IPS-20b (cell line): Measurements from ENCODE around the gene TTC9C.
"Not testable (repeated sequence)": the region's sequence is repeated elsewhere in the genome, so short reads cannot be mapped to it uniquely, and the experiment has no call there.

Source experiments
- H3K27ac ChIP-seq: one replicate; pipeline ENCODE4 v1.5.1; 2013; ENCODE audit warnings: low read length
- H3K27me3 ChIP-seq: 2 replicates; pipeline ENCODE4 v1.6.1; 2013; ENCODE audit warnings: mild to moderate bottlenecking, low read length, inconsistent platforms; ENCODE audit not compliant: insufficient read depth
- H3K36me3 ChIP-seq: 2 replicates; pipeline ENCODE4 v1.6.1; 2013; ENCODE audit warnings: low read depth, mild to moderate bottlenecking, inconsistent platforms, low read length, moderate library complexity; ENCODE audit not compliant: insufficient read depth
- H3K4me1 ChIP-seq: 2 replicates; pipeline ENCODE4 v1.6.1; 2013; ENCODE audit warnings: mild to moderate bottlenecking, control low read depth, inconsistent platforms, low read length, moderate library complexity; ENCODE audit not compliant: insufficient read depth
- H3K4me3 ChIP-seq: 2 replicates; pipeline ENCODE4 v1.5.1; 2013; ENCODE audit warnings: mild to moderate bottlenecking, low read length, inconsistent platforms
- H3K9ac ChIP-seq: 2 replicates; pipeline ENCODE4 v1.6.1; 2013; ENCODE audit warnings: low read depth, mild to moderate bottlenecking, inconsistent platforms, low read length, moderate library complexity
- H3K9me3 ChIP-seq: 2 replicates; pipeline ENCODE4 v1.6.1; 2013; ENCODE audit warnings: mild to moderate bottlenecking, low read depth, low read length, inconsistent platforms; ENCODE audit not compliant: insufficient read depth

Gene TTC9C

DNA sequence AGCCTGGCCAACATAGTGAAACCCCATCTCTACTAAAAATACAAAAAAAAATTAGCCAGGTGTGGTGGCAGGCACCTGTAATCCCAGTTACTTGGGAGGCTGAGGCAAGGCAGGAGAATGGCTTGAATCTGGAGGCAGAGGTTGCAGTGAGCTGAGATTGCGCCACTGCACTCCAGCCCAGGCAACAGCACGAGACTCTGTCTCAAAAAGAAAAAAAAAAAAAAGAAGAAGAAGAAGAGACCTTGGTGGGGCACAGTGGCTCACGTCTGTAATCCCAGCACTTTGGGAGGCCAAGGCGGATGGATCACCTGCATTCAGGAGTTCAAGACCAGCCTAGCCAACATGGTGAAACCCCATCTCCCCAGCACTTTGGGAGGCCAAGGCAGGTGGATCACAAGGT is 24.4 kb upstream of the TTC9C start:
- Histone ChIP-seq H3K36me3 (peaks cover 25% of the 10 kb centered on the region), H3K4me1 (peaks cover 17% of the 10 kb centered on the region; the same call in 1 of the 2 replicates)
- H3K27ac ChIP-seq, H3K9ac ChIP-seq, H3K27me3 ChIP-seq, H3K9me3 ChIP-seq, H3K4me3 ChIP-seq: not testable (repeated sequence)

GRCh38 chr11:62705413-62705812 is 22.9 kb upstream of the TTC9C start:
- Histone ChIP-seq H3K9ac (peak overlapping the region; percentile 91), H3K27ac (no peak overlapping the region), H3K4me3 (peak overlapping the region; percentile 88), H3K36me3 (peaks cover 29% of the 10 kb centered on the region), H3K27me3 (no peaks in the 10 kb centered on the region), H3K4me1 (peaks cover 21% of the 10 kb centered on the region; the same call in 1 of the 2 replicates), H3K9me3 (no peaks in the 10 kb centered on the region)

- peak overlapping the region; percentile 88 for H3K4me3 ChIP-seq
- H3K9me3 ChIP-seq = no peaks in the 10 kb centered on the region
- peak overlapping the region; percentile 91 for H3K9ac ChIP-seq
- no peaks in the 10 kb centered on the region for H3K27me3 ChIP-seq
- peak overlapping the region; percentile 41 for H3K27ac ChIP-seq
- peaks cover 24% of the 10 kb centered on the region; the same call in 1 of the 2 replicates for H3K4me1 ChIP-seq
- peaks cover 30% of the 10 kb centered on the region for H3K36me3 ChIP-seq
These were observed 22.1 kb upstream of the TTC9C start for GRCh38 chr11:62705880-62706849.

DNA sequence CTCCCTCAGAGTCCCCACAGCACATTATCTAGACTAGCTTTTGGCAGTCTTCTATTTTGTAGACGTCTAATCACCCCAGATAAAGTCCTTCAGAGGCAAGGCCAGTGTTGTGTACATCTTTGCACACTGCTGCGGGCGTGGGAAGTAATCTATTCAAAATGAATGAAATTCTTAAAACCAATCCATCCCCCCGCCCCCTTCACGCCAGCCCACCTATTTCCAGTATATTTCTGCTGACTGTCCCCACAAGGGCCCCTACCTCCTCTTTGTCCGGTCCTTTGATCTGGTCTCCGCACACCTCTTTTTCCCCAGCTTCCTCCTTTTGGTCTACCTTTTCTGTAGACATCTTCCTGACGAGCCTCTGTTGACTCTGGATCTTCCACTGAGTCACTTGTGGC is 21.4 kb upstream of the TTC9C start:
- Histone ChIP-seq H3K36me3 (peaks cover 31% of the 10 kb centered on the region), H3K9me3 (no peaks in the 10 kb centered on the region), H3K27me3 (no peaks in the 10 kb centered on the region), H3K4me1 (peaks cover 24% of the 10 kb centered on the region; the same call in 1 of the 2 replicates), H3K9ac (peak overlapping the region; percentile 87; the same call in 1 of the 2 replicates), H3K27ac (peak overlapping the region; percentile 41), H3K4me3 (peak overlapping the region; percentile 88)

DNA sequence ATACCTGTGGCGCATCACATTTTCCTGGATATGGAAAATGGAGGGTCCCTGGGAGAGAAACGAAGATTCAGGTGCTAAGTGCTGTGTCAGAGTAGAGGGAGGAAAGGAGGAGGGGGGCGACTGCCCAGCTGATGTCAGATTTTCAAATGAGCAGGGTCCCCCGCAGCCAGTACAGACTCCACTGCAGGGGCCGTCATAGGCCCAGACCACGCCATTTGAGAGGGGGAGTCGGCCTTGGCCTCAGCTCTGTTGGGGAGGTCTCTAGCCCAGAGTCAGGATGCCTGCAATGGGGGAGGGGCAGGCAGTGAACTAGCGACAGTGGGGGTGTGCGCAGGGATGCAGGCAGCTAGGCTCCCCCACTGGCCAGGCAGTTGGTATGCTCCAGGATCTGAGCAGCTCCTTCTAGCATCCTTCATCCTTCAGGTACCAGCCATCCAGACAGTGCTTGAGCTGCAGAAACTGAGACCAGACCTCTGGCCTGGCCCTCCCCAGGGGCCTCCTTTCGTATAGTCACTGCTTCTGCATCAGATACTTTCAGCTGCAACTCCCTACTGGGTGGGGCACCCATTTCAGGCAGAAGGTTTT is 20.9 kb upstream of the TTC9C start, which contains the start of the genes BSCL2 and GNG3:
Gene BSCL2, minus strand, starts transcription at position 148 of the 585 bp plus-strand sequence. CDS start 229 bp downstream, outside the sequence.
Gene GNG3, plus strand, starts transcription at position 400 of the 585 bp plus-strand sequence. CDS start 620 bp downstream, outside the sequence.
- peaks cover 30% of the 10 kb centered on the region for H3K36me3 ChIP-seq
- no peaks in the 10 kb centered on the region for H3K9me3 ChIP-seq
- H3K27ac ChIP-seq = peak within 1 kb of the TSS; percentile 98
- no peaks in the 10 kb centered on the region for H3K27me3 ChIP-seq
- H3K4me3 ChIP-seq = peak within 1 kb of the TSS; percentile 93
- H3K9ac ChIP-seq = peak within 1 kb of the TSS; percentile 88; the same call in 1 of the 2 replicates
- H3K4me1 ChIP-seq = peaks cover 24% of the 10 kb centered on the region; the same call in 1 of the 2 replicates

GRCh38 chr11:62708392-62708791 is 19.9 kb upstream of the TTC9C start:
- Histone ChIP-seq H3K9me3 (no peaks in the 10 kb centered on the region), H3K27me3 (no peaks in the 10 kb centered on the region), H3K4me3 (peak overlapping the region; percentile 93), H3K36me3 (peaks cover 38% of the 10 kb centered on the region), H3K4me1 (peaks cover 24% of the 10 kb centered on the region; the same call in 1 of the 2 replicates), H3K27ac (peak overlapping the region; percentile 98), H3K9ac (peak overlapping the region; percentile 88)

DNA sequence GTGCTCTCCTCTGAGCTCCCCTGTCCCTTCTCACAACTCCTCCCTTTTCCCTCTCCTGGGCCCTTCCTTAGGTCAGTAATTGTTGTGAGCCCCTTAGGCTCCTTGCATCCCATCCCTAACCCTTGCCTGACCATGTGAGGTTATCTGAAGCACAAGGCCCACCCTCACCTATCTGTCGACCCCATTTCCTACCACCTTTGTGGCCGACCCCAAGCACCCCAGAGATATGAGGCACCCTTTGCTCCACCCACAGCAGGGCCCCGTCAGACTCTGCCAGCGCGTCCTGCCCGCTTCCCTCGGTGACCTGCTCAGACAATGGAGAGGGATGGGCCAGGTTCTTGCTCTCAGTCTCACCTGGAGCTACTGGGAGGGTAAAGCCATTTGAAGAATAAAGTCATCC is 19.5 kb upstream of the TTC9C start:
- Histone ChIP-seq H3K27me3 (no peaks in the 10 kb centered on the region), H3K36me3 (peaks cover 42% of the 10 kb centered on the region), H3K4me1 (peaks cover 24% of the 10 kb centered on the region; the same call in 1 of the 2 replicates), H3K4me3 (peak overlapping the region; percentile 93), H3K27ac (peak overlapping the region; percentile 98), H3K9me3 (no peaks in the 10 kb centered on the region), H3K9ac (peak overlapping the region; percentile 88)

DNA sequence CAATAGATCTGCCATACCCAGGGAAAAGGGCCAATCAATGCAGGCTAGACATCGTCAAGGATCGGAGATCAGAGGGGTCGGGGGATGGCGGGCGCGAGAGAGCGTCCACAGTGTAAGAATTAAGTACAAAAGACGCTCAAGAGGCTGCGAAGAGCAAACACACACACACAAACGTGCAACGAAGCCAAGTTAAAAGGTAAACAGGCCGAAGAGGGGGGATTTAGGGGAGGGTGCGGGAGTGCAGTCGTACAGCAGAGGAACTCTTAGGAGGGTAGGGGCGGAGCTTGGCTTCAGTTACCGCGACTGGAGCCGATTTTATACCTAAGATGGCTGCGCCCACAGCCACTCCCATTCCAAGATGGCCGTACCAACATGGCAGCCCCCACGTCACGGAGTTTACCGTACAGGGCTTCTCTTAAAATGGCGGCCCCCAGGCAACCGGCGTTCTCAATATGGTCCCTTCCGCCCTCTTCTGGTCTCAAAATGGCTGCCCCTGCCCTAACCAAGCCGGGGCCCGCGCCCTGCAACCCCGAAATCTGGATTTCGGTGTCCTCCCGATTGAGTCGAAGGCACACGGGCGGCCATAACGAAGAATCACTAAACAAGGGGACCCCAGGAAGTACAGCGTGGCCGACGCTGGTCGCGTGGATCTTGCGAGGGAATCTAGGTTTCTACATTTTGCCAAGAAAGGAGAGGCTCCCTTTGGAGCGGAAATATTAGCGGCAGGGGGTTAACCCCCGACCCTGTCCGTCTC is 18.9 kb upstream of the TTC9C start:
- Histone ChIP-seq H3K4me3 (peak overlapping the region; percentile 93), H3K27me3 (no peaks in the 10 kb centered on the region), H3K9ac (peak overlapping the region; percentile 88), H3K36me3 (peaks cover 48% of the 10 kb centered on the region), H3K9me3 (no peaks in the 10 kb centered on the region), H3K27ac (peak overlapping the region; percentile 98), H3K4me1 (peaks cover 25% of the 10 kb centered on the region; the same call in 1 of the 2 replicates)

DNA sequence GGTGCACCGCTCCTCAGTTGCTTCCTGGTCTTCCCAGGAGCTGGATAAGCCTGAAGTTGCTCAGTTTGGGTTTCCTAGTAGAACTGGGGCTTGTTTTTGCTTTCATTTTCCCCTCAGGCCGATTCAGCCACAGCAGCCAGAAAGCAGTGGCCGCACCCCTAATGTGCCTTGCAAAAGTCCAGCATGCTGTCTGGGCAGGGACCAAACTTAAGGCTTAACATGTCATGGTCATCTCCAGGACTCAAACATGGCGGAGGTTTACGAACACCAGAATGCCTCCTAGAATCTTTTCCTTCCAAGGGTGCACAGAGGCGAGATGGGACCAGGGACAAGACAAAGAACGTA is 18.3 kb upstream of the TTC9C start:
- Histone ChIP-seq H3K36me3 (peaks cover 49% of the 10 kb centered on the region), H3K27me3 (no peaks in the 10 kb centered on the region), H3K4me1 (peaks cover 29% of the 10 kb centered on the region; the same call in 1 of the 2 replicates), H3K9me3 (no peaks in the 10 kb centered on the region), H3K27ac (peak overlapping the region; percentile 96), H3K9ac (peak overlapping the region; percentile 88), H3K4me3 (peak overlapping the region; percentile 93)

GRCh38 chr11:62712276-62712812 is 15.9 kb upstream of the TTC9C start:
- no peaks in the 10 kb centered on the region for H3K9me3 ChIP-seq
- H3K36me3 ChIP-seq = peaks cover 69% of the 10 kb centered on the region
- H3K4me1 ChIP-seq = peaks cover 26% of the 10 kb centered on the region; the same call in 1 of the 2 replicates
- H3K27ac ChIP-seq = no peak overlapping the region
- H3K4me3 ChIP-seq = no peak overlapping the region
- no peaks in the 10 kb centered on the region for H3K27me3 ChIP-seq
- no peak overlapping the region for H3K9ac ChIP-seq

GRCh38 chr11:62712861-62713260 is 15.4 kb upstream of the TTC9C start:
- H3K9ac ChIP-seq = no peak overlapping the region
- H3K36me3 ChIP-seq = peaks cover 74% of the 10 kb centered on the region

More at GRCh38 chr11:62712861-62713260, 15.4 kb upstream of the TTC9C start:
- Histone ChIP-seq H3K4me1 (peaks cover 22% of the 10 kb centered on the region; the same call in 1 of the 2 replicates), H3K27ac (no peak overlapping the region), H3K4me3 (no peak overlapping the region), H3K9me3 (no peaks in the 10 kb centered on the region), H3K27me3 (no peaks in the 10 kb centered on the region)
